Measurements from ENCODE around the gene SUMF1.

DNA sequence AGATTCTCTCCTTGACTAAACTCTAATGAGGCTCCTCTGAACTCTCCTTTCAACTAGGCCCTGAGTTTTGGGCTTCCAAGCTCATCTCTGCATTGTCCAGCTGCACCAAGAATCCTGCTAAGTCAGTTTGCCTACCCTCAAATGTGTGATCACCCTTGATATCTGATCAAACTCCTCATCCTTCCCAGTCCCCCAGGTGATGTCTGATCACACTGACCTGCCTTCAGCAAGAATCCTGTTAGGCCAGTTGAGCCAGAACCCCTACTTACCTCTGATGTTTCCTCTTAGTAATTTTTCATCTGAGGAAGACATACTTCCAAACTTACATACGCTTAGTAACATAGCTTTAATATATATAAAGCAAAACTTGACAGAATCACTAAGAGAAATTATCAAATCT, 28.8 kb downstream of the SUMF1 start:
- TF ChIP-seq CSDC2 (CRISPR knock-in tag; IDR thresholded peaks at IDR 0.05) (no peak), ZNF8 (CRISPR knock-in tag; IDR thresholded peaks at IDR 0.05) (no peak), ZFP3 (CRISPR knock-in tag; IDR thresholded peaks at IDR 0.05) (no peak), ESRRG (CRISPR knock-in tag; IDR thresholded peaks at IDR 0.05) (no peak), ZFP30 (CRISPR knock-in tag; IDR thresholded peaks at IDR 0.05) (no peak), RARB (CRISPR knock-in tag; IDR thresholded peaks at IDR 0.05) (no peak), ARNTL (CRISPR knock-in tag; IDR thresholded peaks at IDR 0.05; ENCODE audit: borderline replicate concordance, low read depth) (no peak), TOX (CRISPR knock-in tag; IDR thresholded peaks at IDR 0.05; ENCODE audit: borderline replicate concordance) (no peak), ZNF70 (CRISPR knock-in tag; IDR thresholded peaks at IDR 0.05) (no peak), ZC3H10 (CRISPR knock-in tag; IDR thresholded peaks at IDR 0.05) (no peak), ISL1 (CRISPR knock-in tag; IDR thresholded peaks at IDR 0.05) (no peak), OSR1 (CRISPR knock-in tag; IDR thresholded peaks at IDR 0.05) (no peak)
- TF ChIP-seq, protein P1, sequence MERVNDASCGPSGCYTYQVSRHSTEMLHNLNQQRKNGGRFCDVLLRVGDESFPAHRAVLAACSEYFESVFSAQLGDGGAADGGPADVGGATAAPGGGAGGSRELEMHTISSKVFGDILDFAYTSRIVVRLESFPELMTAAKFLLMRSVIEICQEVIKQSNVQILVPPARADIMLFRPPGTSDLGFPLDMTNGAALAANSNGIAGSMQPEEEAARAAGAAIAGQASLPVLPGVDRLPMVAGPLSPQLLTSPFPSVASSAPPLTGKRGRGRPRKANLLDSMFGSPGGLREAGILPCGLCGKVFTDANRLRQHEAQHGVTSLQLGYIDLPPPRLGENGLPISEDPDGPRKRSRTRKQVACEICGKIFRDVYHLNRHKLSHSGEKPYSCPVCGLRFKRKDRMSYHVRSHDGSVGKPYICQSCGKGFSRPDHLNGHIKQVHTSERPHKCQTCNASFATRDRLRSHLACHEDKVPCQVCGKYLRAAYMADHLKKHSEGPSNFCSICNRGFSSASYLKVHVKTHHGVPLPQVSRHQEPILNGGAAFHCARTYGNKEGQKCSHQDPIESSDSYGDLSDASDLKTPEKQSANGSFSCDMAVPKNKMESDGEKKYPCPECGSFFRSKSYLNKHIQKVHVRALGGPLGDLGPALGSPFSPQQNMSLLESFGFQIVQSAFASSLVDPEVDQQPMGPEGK (CRISPR knock-in tag; IDR thresholded peaks at IDR 0.05; ENCODE audit: borderline replicate concordance): no peak
- TF ChIP-seq, protein P2, sequence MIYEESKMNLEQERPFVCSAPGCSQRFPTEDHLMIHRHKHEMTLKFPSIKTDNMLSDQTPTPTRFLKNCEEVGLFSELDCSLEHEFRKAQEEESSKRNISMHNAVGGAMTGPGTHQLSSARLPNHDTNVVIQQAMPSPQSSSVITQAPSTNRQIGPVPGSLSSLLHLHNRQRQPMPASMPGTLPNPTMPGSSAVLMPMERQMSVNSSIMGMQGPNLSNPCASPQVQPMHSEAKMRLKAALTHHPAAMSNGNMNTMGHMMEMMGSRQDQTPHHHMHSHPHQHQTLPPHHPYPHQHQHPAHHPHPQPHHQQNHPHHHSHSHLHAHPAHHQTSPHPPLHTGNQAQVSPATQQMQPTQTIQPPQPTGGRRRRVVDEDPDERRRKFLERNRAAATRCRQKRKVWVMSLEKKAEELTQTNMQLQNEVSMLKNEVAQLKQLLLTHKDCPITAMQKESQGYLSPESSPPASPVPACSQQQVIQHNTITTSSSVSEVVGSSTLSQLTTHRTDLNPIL (CRISPR knock-in tag; IDR thresholded peaks at IDR 0.05; ENCODE audit: low read depth): no peak
